ENCODE results near the gene GRM3.

GRCh38 chr7:86653919-86654659 lies 10.4 kb downstream of the GRM3 start:
- TF ChIP-seq GRHL1 (CRISPR knock-in tag; conservative IDR thresholded peaks at IDR 0.05) (no peak), SRSF1 (optimal IDR thresholded peaks at IDR 0.05; ENCODE audit: low read depth, low read length) (no peak), RCOR2 (CRISPR knock-in tag; IDR thresholded peaks at IDR 0.05) (no peak), RAD21 (CRISPR knock-in tag; IDR thresholded peaks at IDR 0.05) (no peak), ZNF160 (CRISPR knock-in tag; IDR thresholded peaks at IDR 0.05) (no peak)

All from HepG2 (cell line).